H1 (cell line): ENCODE data around the gene PLEKHG3. TPM values are rescaled to one million over a fixed set of nuclear protein-coding genes. Genes with fewer than 3 reads are reported as not detected.

ENCODE experiments used
- CEBPB ChIP-seq: IDR thresholded peaks from 2 replicates; pipeline ENCODE4 v1.6.1; 2012; ENCODE audit warnings: low read depth, low read length
- CHD2 ChIP-seq: IDR thresholded peaks from 2 replicates; pipeline ENCODE4 v1.6.1; 2012; ENCODE audit warnings: low read length, improper control_type of control experiment
- CREB1 ChIP-seq: IDR thresholded peaks from 2 replicates; pipeline ENCODE4 v1.6.1; 2012; ENCODE audit warnings: inconsistent platforms
- E2F6 ChIP-seq: IDR thresholded peaks from 2 replicates; pipeline ENCODE4 v1.6.1; 2012; ENCODE audit warnings: inconsistent platforms
- EGR1 ChIP-seq: IDR thresholded peaks from 2 replicates; pipeline ENCODE4 v1.6.1; 2011; ENCODE audit warnings: low read depth, low read length, borderline replicate concordance
- EP300 ChIP-seq, 2 experiments: IDR thresholded peaks; 1 replicate in 1 of 2; 2 replicates in 1 of 2; pipeline ENCODE4 v1.6.1; 2011 to 2012; ENCODE audit warnings: low read depth in 2 of 2, low read length in 2 of 2, mild to moderate bottlenecking in 2 of 2, borderline replicate concordance in 1 of 2, inconsistent platforms in 1 of 2, moderate library complexity in 1 of 2
- EZH2 ChIP-seq: fragments of 200-600 bp; sonication (generic); IDR thresholded peaks from 2 replicates; pipeline ENCODE4 v1.7.1; 2012; ENCODE audit warnings: low read depth, mild to moderate bottlenecking, moderate library complexity, low read length, inconsistent platforms; ENCODE audit not compliant: severe bottlenecking
- GTF2F1 ChIP-seq: IDR thresholded peaks from 2 replicates; pipeline ENCODE4 v1.6.1; 2012; ENCODE audit warnings: low read depth, low read length, improper control_type of control experiment, borderline replicate concordance
- HDAC2 ChIP-seq, 2 experiments: fragments of 300-600 bp in 1 of 2; sonication (generic) in 1 of 2; IDR thresholded peaks; 2 replicates each; pipeline ENCODE4 v1.6.1; 2011 to 2012; ENCODE audit warnings: low read depth in 2 of 2, low read length in 2 of 2, mild to moderate bottlenecking in 2 of 2, moderate library complexity in 2 of 2, borderline replicate concordance in 1 of 2, inconsistent platforms in 1 of 2
- JUN ChIP-seq: IDR thresholded peaks from 2 replicates; pipeline ENCODE4 v1.6.1; 2011; ENCODE audit warnings: low read depth, mild to moderate bottlenecking, improper control_type of control experiment, low read length
- JUND ChIP-seq: IDR thresholded peaks from 2 replicates; pipeline ENCODE4 v1.6.1; 2011; ENCODE audit warnings: mild to moderate bottlenecking, improper control_type of control experiment, low read length
- KDM5A ChIP-seq: fragments of 200-600 bp; IDR thresholded peaks from 2 replicates; pipeline ENCODE4 v1.7.1; 2012; ENCODE audit warnings: mild to moderate bottlenecking, low read length, inconsistent platforms, mixed read lengths
- POLR2AphosphoS5 ChIP-seq: IDR thresholded peaks from 2 replicates; pipeline ENCODE4 v1.6.1; 2011; ENCODE audit warnings: low read depth, low read length
- RAD21 ChIP-seq, 2 experiments: IDR thresholded peaks in 1 of 2; conservative IDR thresholded peaks in 1 of 2; 2 replicates each; pipeline ENCODE4 v1.6.1; 2011; ENCODE audit warnings: low read depth in 2 of 2, low read length in 2 of 2, improper control_type of control experiment in 1 of 2, inconsistent platforms in 1 of 2, mild to moderate bottlenecking in 1 of 2, moderate library complexity in 1 of 2
- RBBP5 ChIP-seq: IDR thresholded peaks from 2 replicates; pipeline ENCODE4 v1.7.1; 2012; ENCODE audit warnings: low read depth, mild to moderate bottlenecking, inconsistent platforms, low read length, moderate library complexity, borderline replicate concordance
- SRF ChIP-seq: IDR thresholded peaks from 2 replicates; pipeline ENCODE4 v1.6.1; 2011; ENCODE audit warnings: mild to moderate bottlenecking, low read depth, low read length, moderate library complexity
- TAF1 ChIP-seq: IDR thresholded peaks from 2 replicates; pipeline ENCODE4 v1.6.1; 2011; ENCODE audit warnings: mild to moderate bottlenecking, low read depth, low read length
- TEAD4 ChIP-seq: IDR thresholded peaks from 2 replicates; pipeline ENCODE4 v1.6.1; 2012; ENCODE audit warnings: low read depth, low read length, inconsistent platforms, mixed read lengths
- YY1 ChIP-seq: IDR thresholded peaks from 2 replicates; pipeline ENCODE4 v1.6.1; 2011; ENCODE audit warnings: low read depth, mild to moderate bottlenecking, low read length
- polyA plus RNA-seq, 7 experiments: library from polyadenylated mRNA; depleted of rRNA in 3 of 7; stranded (reverse) in 5 of 7; unstranded in 2 of 7; fragments of >200 nt in 5 of 7; fragments of 200-250 nt in 2 of 7; gene quantifications; 1 replicate in 5 of 7; 2 replicates in 1 of 7; 4 replicates in 1 of 7; pipeline versions ENCODE4 v1.2.1 to v1.2.3, GENCODE V29; 2011 to 2013; ENCODE audit warnings: missing spikeins in 2 of 7, mixed read lengths in 2 of 7
- total RNA-seq: library from RNA; stranded (reverse); fragmentation: NEBNext Ultra II Directional; extraction: Animal tissue kit (Norgen Biotek cat#: 25700); gene quantifications from 2 replicates; pipeline ENCODE4 v1.2.1, GENCODE V29; 2021
- TF ChIP-seq, protein P1 (sequence below): IDR thresholded peaks from 2 replicates; pipeline ENCODE4 v1.6.1; 2012; ENCODE audit warnings: low read length, inconsistent platforms

The PLEKHG3 gene
- total and polyA plus RNA-seq, 2 of the 8 experiments (the other 6 are each of a cell fraction or from before 2014, with no cell fraction given): 43.4 to 90.6 TPM

DNA sequence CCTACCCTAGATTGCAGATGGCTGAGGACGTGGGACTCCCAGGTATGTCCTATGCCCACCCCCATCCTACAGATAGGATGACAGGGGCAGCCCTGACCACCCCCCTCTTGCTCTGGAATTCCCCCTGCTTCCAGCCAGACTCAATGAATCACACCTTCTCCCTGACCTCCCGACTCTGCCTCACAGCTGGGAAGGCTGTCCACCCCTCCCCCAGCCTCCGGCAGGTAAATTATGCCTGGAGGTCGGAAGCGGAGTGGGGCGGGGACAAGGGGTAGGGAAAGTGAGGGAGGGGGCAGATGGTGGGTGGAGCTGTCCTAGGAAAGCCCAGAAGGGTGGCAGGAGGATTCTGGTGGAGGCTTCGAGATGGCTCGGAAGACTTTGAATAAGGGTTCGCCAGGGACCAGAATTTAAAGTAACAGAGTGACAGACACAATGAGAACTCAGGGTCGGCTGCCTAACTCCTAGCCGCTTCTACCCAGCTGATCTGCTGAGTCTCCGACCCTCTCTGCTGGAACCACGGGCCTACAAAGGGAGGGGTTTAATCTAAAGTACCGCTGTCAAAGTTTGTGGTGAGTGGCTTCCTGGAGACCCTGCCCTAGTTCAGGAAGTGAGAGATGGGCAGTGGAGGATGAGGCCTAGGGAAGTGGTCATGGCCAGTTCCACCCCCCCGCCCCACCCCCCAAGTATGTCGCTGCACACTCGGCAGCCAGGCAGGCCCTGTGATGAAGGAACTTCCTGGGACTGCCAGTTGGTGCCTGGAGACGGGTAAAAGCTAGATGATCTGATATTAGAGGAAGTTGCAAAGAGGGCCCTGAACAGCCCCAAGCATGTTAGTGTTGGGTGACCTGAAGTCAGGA, 4.2 kb downstream of the PLEKHG3 start (continued):
- TF ChIP-seq CEBPB (no peak), YY1 (peak; percentile 56; the same call in 1 of the 2 replicates), RBBP5 (peak; percentile 41; the same call in 1 of the 2 replicates), JUND (peak; percentile 77; the same call in 1 of the 2 replicates), TEAD4 (peak; percentile 89), KDM5A (no peak), E2F6 (no peak), EZH2 (no peak), GTF2F1 (no peak), HDAC2 (IDR thresholded peaks at IDR 0.05; ENCODE audit: borderline replicate concordance in 1 of 2, low read depth in 2 of 2, low read length in 2 of 2) (peak in 1 of 2 experiments; percentile 87; a peak in 1 of 4 replicates), EP300 (IDR thresholded peaks at IDR 0.05; ENCODE audit: borderline replicate concordance in 1 of 2, low read depth in 2 of 2, low read length in 2 of 2) (peak in 1 of 2 experiments; percentile 89; a peak in 2 of 3 replicates), RAD21 (IDR thresholded peaks at IDR 0.05 in 1 of 2, conservative IDR thresholded peaks at IDR 0.05 in 1 of 2; ENCODE audit: low read depth in 2 of 2, low read length in 2 of 2) (peak; percentile 4 to 22; a peak in 1 of 4 replicates), TAF1 (no peak), EGR1 (peak; percentile 53; the same call in 1 of the 2 replicates), POLR2AphosphoS5 (0 out of 2 replicates have a peak, but pooled peaks have one; percentile 50), SRF (no peak), CREB1 (0 out of 2 replicates have a peak, but pooled peaks have one; percentile 25), JUN (0 out of 2 replicates have a peak, but pooled peaks have one; percentile 31), CHD2 (peak; percentile 61; the same call in 1 of the 2 replicates)
- TF ChIP-seq, protein P1, sequence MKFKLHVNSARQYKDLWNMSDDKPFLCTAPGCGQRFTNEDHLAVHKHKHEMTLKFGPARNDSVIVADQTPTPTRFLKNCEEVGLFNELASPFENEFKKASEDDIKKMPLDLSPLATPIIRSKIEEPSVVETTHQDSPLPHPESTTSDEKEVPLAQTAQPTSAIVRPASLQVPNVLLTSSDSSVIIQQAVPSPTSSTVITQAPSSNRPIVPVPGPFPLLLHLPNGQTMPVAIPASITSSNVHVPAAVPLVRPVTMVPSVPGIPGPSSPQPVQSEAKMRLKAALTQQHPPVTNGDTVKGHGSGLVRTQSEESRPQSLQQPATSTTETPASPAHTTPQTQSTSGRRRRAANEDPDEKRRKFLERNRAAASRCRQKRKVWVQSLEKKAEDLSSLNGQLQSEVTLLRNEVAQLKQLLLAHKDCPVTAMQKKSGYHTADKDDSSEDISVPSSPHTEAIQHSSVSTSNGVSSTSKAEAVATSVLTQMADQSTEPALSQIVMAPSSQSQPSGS: 0 out of 2 replicates have a peak, but pooled peaks have one; percentile 47
